GM18499 (cell line): ENCODE results near the gene RHO.

ENCODE experiments used
- ATAC-seq: cut with Tn5 transposase; IDR thresholded peaks from one replicate; pipeline ENCODE4 v1.9.1; 2021; ENCODE audit warnings: moderate number of reproducible peaks; ENCODE audit not compliant: insufficient read depth, unreplicated experiment

RHO gene

GRCh38 chr3:129557548-129557894 is 29.1 kb downstream of the RHO start:
- ATAC-seq, result no peak

DNA sequence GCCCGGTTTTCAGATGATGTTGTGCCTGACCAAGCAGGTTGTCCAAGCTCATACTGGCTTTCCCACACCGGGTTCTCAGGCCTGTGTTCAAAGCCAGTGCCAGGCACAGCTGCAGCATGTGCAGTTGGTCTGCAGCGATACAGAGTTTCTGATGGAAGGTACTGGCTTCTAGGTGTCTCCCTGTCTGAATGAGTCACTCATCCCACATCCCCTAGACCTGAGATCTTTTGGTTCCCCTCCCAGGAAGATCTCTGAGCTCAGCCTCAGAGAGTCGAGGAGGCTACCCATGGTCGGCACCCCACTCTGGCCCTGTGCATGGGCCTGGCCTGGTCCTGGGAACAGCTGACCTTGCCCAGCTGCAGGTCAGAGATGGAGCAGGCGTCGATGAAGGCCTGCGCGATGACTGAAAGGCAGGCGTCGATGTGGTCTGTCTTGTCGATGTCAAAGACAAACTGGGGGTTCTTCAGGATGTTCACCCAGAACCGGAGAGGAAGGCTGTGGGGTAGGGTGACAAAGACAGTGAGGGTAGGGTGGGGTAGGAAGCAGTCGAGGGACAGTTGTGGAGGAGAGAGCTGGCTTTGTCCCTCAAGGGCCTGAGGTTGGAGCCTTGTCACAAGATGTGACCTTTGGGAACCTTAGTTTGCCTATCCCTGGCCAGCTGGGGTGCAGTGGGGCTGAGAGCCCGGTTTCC is 29.8 kb downstream of the RHO start:
- ATAC-seq, result no peak

- no peak for ATAC-seq
These were observed 30.5 kb downstream of the RHO start for GRCh38 chr3:129558772-129559564.

DNA sequence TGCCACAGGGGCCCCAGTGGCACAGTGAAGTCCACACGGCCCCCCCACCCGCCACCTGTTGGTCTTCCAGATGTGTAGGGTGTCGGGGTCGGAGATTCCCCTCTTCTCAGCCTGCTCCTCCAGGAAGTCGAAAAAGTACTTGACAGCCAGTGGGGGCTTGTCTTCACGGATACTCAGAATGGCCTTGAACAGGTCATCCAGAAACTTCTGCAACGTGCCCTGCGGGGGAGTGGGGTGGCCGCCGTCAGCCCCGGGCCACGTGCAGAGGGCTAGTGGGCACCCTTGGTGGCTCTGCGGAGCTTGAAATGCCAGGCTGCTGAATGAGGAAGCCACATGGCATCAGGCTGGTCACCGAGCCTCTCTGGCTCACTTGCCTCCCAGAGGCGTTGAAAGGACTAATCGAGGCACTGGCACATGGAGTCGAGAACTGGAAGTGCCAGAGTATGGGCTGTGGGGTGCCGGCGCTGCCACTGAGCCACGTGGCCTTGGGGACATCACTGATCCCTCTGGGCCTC is 31.2 kb downstream of the RHO start:
- no peak for ATAC-seq

DNA sequence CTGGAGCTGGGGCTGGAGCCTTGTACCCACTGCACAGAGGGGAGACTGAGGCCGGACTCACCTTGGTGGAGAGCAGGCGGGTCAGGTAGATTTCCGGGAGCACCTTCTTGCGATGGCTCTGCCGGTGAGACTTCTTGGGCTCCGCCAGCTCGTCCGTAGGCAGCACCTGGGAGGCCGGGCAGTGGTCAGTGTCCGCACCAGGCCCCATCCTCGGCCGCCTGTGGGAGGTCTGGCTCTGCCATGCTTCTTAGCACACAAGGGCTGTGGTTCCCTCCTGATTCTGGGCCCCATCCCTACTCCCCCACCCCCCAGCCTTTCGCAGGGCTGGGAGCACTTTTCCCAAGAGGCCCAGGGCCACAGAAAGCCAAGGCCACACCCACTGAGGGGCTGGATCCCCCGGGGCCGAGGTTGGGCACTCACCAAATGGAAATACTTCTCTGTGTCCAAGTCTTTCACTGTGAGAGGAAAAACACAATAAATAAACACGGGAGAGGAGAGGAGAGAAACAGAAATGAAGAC is 31.9 kb downstream of the RHO start:
- no peak for ATAC-seq

DNA sequence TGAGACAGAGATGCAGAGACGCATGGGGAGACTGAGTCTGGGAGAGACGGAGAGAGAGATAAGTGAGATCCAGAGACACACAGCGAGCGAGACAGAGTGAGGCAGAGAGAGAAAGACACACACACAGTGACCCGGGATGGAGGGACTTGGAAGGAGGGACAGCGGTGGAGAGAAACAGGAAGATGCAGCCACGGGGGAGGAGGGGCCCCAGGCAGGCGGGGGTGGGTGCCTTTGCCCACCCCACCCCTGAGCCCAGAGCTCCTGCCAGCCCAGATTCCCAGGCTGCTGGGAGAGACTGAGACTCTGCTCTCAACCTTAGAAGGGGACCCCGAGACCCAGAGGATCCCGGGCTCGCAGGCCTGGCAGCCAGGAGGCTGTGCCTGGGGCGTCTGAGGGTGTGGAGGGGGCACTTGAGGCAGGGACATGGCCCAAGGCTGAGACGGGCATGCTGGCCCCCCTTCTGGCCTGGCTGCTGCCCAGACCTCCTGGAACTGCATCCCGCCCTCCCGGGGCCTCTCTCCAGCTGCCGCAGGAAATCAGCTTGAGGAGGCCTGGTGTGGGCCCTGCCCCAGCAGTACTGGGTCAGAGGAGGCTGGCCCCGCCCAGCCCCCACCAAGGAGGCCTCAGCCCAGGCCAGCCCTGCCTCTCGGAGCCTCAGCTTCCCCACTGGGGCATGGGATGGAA is 32.6 kb downstream of the RHO start:
- ATAC-seq, result no peak

- ATAC-seq, result no peak
These were observed 33.3 kb downstream of the RHO start for GRCh38 chr3:129561619-129562248.

DNA sequence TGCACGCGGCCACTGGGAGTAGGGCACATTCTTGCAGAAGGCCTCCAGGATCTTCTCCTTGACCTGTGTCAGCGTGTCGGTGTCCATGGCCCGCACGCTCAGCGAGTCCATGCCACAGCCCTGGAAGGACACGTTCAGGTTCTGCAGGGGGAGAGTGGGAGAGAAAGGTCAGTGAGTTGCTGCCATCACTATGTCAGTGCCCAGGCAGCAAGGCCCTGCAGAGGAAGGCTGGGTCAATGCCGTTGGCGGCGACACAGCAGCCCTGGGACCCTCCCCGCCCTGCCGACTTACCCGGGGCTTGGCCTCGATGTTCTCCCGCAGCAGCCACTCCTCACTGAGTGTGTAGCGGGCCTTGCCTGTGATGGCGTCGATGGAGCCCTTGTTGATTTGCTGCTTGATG is 34.4 kb downstream of the RHO start:
- ATAC-seq, result no peak

DNA sequence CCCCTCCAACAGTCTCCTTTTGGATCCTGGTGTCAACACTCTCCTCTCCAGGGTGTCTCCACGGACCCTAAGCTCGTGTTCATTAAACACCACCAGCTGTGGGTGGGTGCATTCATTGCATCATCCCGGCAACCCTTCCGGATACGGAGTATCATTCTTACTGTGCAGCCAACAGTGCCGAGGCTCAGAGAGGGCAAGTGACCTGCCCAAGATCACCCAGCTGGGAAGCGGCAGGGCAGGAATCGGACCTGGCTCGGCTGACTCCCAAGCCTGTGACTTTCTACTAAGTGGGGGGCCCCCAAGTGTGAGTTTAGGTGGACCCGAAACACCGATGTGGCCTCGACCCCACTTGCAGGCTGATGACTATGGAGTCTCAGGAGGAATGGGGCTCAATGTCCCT is 34.9 kb downstream of the RHO start:
- no peak for ATAC-seq

DNA sequence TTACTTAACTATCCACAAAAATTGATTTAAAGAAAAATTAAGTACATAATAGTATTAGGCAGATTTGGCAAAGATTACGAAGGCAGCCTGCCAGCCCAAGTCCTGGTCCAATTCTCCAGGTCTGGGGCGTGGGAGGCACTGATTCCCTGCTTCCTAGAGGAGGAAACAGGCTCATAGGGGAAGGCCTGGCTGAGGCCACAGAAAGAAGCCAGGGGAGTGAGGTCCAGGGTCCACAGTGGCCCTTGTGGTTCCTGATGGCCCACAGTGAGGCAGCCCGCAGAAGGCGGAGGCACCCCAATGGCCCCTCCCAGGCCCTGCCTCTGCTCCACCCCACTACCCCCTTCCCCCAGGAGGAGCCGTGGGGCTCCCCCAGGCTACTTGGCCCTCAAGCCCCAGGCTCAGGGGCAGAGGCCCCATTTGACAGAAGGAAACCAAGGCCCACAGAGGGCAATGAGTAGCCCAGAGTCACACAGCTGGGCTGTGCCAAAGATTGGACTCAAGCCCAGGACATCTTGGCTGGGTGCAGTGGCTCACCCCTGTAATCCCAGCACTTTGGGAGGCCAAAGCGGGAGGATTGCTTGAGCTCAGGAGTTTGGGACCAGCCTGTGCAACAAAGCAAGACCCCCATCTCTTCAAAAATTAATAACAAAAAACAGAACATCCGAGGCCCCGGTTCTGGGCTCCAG is 35.6 kb downstream of the RHO start:
- no peak for ATAC-seq

DNA sequence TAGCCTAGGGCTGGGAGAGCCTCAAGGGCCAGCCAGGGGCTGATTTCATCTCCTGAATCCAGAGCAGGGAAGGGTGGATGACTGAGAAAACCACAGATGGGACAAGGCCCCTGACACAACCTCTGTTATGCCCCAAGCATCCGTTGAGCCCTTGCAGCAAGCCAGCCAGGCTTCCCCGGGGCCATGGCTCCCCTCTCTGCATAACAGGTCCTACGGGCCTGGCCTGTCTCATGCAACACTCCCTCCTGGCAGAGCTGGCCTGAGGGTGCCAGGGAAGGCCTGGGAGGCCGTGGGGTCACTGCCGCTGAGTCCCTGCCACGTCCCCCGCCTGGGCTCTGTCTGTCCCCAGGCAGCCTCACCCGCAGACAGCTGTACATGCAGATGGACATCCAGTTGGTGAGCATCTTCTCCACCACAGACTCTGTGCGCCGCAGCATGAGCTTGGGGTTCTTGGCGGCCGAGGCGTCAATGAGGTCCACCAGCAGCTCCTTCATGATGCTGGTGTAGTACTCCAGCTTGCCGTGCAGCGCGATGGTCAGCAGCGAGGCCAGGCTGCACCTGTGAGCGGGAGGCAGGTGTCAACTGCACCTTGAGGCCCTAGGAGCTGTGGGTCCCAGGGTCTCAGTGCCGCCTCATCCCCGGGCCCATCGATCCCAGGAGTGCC is 36.7 kb downstream of the RHO start:
- no peak for ATAC-seq

DNA sequence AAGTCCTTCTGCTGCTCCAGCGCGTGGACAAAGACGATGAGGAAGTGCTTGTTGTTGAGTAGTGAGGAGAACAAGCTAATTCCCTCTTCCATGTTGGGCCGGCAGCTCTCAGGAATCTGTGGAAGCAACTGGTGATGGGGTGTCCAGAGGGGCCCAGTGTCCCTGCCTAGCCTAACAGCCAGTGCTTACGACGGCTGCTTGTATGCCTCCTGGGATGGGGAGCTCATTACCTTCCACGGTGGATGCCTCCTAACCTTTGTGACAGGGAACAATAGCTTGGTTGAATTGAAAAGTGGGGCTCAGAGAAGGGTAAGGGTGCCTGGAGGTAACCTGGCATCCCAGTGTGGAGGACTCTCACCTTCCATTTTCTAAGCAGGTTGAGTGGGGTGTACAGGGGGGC is 37.5 kb downstream of the RHO start:
- ATAC-seq, result no peak

DNA sequence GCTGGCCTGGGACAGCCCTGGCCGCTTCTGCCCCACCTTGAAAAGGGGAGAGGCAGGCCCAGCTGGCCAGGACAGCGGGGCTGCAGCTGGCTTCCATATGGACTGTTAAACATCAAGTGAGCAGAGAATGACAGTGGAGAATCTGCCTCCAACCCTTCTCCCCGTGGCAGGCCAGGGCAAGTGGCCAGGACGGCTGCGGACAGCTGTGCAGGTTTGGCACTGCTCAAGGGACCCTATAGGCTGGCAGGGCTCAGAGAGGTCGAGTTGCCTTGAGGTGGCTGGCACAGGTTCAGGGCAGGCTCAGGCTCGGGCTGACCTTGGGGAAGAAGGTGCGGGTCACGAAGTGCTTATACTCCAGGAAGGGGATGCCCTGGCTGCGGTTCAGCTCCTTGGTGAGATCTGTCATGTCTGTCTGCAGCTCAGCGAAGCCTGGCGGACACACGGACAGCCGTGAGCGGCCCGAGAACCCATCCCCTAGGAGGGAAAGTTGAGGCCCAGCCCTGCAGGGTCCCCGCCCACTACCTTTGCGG is 38.8 kb downstream of the RHO start:
- ATAC-seq, result no peak

- ATAC-seq, result no peak
These were observed 39.5 kb downstream of the RHO start for GRCh38 chr3:129567939-129568338.

DNA sequence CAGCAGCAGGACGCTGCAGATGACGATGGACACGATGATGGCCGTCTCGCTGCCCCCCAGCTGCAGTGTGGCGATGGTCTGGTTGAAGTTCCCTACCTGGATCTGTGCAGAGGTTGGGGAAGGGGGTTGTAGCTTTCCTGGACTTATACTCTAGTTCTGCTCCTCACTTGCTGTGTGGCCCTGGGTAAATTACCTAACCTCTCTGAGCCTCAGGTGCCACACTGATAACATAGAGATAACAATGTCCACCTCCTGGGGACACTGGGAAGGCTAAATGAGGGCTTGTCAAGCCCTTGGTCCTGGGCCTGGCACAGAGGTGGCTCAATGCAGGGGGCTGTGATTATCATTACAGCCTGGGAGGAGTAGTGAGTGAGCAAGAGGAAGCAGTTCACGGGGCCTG is 41.4 kb downstream of the RHO start:
- no peak for ATAC-seq

- ATAC-seq, result no peak
These were observed 43.4 kb downstream of the RHO start for GRCh38 chr3:129571605-129572547.

DNA sequence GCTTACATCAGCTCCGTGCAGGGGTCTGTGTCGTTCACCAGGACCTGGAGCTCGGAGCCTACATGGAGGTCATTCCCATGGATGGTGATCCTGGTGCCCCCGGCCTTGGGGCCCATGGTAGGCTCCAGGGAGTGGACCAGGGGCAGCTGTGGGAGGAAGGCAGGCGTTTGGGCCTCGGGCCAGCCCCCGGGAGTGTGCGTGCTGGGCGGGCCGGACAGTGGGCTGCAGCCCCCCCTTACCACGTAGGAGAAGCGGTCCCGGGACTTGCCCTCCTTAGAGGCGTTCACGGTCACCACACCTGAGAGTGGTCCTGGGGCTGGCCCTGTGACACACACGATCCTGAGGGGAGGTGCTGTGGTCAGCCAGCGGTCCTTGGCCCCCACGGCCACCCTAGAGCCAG is 44.2 kb downstream of the RHO start:
- ATAC-seq, result no peak

GRCh38 chr3:129573493-129573892 is 45.1 kb downstream of the RHO start:
- no peak for ATAC-seq
